ENCODE results near the gene VPS13D.

Gene VPS13D

DNA sequence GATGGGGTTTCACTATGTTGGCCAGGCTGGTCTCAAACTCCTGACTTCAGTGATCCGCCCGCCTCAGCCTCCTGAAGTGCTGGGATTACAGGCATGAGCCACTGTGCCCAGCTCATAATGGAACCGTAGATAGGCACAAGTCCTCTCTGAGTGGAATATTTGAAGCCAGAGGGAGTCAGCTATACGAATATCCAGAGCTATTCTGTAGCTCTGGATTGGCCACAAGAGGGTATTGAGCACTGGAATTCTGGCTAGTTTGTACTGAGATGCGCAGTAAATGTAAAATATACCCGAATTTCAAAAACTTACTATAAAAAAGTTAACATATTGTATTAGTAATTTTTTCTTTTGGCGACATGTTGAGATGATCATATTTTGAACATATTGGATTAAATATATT lies 851 bp upstream of the VPS13D start:
- no peak for DNase-seq (ENCODE audit: low read depth, low spot score)

GRCh38 chr1:12229386-12229834 lies 420 bp upstream of the VPS13D start:
- no peak for DNase-seq (ENCODE audit: low read depth, low spot score)

GRCh38 chr1:12230549-12231275 lies 882 bp downstream of the VPS13D start:
- peak; percentile 44 for DNase-seq (ENCODE audit: low read depth, low spot score)

- no peak for DNase-seq (ENCODE audit: low read depth, low spot score)
These were observed 1.4 kb downstream of the VPS13D start for GRCh38 chr1:12231276-12231595.

- DNase-seq (ENCODE audit: low read depth, low spot score) = no peak
These were observed 2.4 kb downstream of the VPS13D start for GRCh38 chr1:12232221-12232620.

DNA sequence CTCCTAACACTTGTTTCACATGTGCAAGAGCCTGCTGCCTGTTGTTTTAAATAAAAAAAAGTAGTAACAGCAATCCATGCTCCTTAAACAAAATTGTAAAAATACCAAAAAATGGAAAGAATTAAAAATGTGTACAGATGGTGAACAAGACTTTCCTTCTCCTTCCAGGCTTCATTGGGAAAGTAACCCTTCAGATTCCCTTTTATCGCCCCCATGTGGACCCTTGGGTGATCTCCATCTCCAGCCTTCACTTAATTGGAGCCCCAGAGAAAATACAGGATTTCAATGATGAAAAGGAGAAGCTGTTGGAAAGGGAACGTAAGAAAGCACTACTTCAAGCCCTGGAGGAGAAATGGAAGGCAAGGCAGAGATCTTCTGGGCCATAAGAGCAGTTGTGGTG lies 14.2 kb downstream of the VPS13D start:
- no peak for DNase-seq (ENCODE audit: low read depth, low spot score)

DNA sequence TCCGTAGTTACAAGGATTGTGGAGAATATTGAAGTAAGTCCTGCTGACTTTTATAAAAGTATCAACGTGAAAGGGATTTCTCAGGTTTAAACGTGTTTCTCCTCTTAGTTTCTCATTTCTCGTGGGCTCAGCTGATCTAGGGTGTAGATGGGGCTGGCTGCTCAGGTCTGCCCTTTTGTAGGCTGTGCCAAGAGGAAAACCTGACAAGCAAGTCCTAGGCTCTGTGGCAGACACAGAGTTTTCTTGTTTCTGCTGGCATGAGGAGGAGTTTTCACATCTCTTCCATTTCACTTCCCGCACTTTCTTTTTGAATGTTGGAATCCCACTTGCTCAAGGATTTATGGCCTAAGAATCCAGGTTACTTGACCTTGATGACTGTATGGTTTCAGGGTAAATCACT lies 14.8 kb downstream of the VPS13D start:
- no peak for DNase-seq (ENCODE audit: low read depth, low spot score)

GRCh38 chr1:12245116-12245515 lies 15.3 kb downstream of the VPS13D start:
- DNase-seq (ENCODE audit: low read depth, low spot score) = no peak

DNA sequence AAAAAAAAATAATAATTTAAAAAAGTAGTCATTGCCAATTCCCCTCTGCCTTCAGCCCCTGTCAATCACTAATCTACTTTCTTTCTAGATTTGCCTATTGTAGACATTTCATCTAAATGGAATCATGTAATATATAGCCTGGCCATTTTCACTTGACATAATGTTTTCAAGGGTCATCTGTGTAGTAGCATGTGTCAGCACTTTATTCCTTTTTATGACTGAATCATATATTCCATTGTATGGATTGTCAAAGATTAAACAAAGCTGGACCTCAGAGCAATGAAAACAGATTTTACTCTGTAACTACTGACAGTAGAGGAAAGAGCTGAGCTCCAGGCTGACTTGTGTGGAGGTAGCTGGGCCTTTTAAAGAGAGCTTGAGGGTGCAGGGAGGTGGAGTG lies 15.9 kb downstream of the VPS13D start:
- DNase-seq (ENCODE audit: low read depth, low spot score) = no peak

DNA sequence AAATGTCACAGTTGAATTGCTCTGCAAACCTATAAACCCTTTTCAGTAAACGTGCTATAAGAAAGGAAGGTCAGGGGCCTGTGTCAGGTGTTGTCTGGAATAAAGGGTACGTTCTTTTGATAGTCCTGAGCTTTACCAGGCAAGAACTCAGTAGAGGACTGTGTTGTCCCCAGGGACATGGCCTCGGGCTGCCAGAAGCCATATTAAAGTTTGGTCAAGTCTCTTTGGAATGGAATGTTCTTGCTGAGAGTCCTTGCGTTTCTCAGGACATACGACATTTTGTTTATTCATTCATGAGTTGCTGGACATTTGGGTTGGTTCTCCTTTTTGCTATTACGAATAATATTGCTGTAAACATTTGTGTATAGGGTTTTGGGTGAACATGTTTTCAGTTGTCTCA lies 16.8 kb downstream of the VPS13D start:
- DNase-seq (ENCODE audit: low read depth, low spot score) = no peak

GRCh38 chr1:12249181-12249580 lies 19.4 kb downstream of the VPS13D start:
- DNase-seq (ENCODE audit: low read depth, low spot score) = no peak

- DNase-seq (ENCODE audit: low read depth, low spot score) = no peak
These were observed 19.9 kb downstream of the VPS13D start for GRCh38 chr1:12249748-12250147.

GRCh38 chr1:12251442-12251841 lies 21.6 kb downstream of the VPS13D start:
- no peak for DNase-seq (ENCODE audit: low read depth, low spot score)

DNA sequence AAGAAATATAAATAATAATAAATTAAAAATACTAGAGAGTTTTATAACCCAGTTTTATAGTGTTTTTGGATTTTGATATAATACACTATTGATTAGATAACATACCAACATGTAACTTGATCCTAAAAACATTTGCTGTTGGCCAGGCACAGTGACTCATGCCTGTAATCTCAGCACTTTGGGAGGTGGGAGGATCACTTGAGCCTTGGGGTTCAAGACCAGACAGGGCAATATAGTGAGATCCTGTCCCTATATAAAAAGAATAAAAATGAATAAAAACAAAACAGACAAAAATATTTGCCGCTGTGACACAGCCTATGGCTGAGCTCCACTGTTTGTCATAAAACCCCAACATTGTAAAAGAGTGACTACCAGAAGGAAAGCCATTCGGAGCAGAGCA lies 26.1 kb downstream of the VPS13D start:
- no peak for DNase-seq (ENCODE audit: low read depth, low spot score)

- no peak for DNase-seq (ENCODE audit: low read depth, low spot score)
These were observed 28.4 kb downstream of the VPS13D start for GRCh38 chr1:12258272-12258671.

GRCh38 chr1:12269351-12269750 lies 39.5 kb downstream of the VPS13D start:
- DNase-seq (ENCODE audit: low read depth, low spot score) = no peak

GRCh38 chr1:12271033-12271432 lies 41.2 kb downstream of the VPS13D start:
- no peak for DNase-seq (ENCODE audit: low read depth, low spot score)

DNA sequence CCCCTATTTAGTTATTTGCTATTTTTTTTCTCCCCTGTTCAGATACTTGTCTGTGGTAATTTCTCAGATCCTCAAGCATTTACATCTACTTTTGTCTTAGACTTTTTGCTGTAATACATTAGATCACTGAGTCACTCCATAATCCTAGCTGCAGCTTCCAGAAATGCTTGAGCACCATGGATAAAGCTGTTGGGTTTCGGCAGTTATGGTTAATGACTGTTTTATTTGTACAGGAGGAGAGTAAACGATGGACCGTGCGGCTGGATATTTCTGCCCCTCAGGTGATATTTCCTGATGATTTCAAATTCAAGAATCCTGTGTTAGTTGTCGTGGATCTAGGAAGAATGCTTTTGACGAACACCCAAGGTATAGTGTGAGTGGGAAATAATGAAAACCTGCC lies 42.9 kb downstream of the VPS13D start:
- DNase-seq (ENCODE audit: low read depth, low spot score) = no peak

- peak; percentile 39 for DNase-seq (ENCODE audit: low read depth, low spot score)
These were observed 45.5 kb downstream of the VPS13D start for GRCh38 chr1:12275370-12275769.

- peak; percentile 50 for DNase-seq (ENCODE audit: low read depth, low spot score)
These were observed 46.4 kb downstream of the VPS13D start for GRCh38 chr1:12276225-12276624.

GRCh38 chr1:12279003-12279402 lies 49.2 kb downstream of the VPS13D start:
- DNase-seq (ENCODE audit: low read depth, low spot score) = no peak

GRCh38 chr1:12279728-12280464 lies 50.1 kb downstream of the VPS13D start:
- no peak for DNase-seq (ENCODE audit: low read depth, low spot score)

- DNase-seq (ENCODE audit: low read depth, low spot score) = no peak
These were observed 52.3 kb downstream of the VPS13D start for GRCh38 chr1:12282142-12282541.

Measured in ELF-1 (cell line).